HFF-Myc (cell line): ENCODE data around the gene LYRM4.
"Not testable (repeated sequence)": the region's sequence is repeated elsewhere in the genome, so short reads cannot be mapped to it uniquely, and the experiment has no call there.

Source experiments
- DNase-seq: peaks from one replicate; pipeline ENCODE4 v3.0.0-alpha.2; 2011; ENCODE audit warnings: low read depth; ENCODE audit errors: extremely low read depth
- H3K4me3 ChIP-seq: replicated peaks from 2 replicates; pipeline ENCODE4 v1.5.1; 2011; ENCODE audit warnings: low read depth, mild to moderate bottlenecking, control low read depth, low read length
- CTCF ChIP-seq: IDR thresholded peaks from 2 replicates; pipeline ENCODE4 v1.5.1; 2012; ENCODE audit warnings: mild to moderate bottlenecking, low read depth, low read length, control low read depth; ENCODE audit errors: missing control alignments

Gene LYRM4

DNA sequence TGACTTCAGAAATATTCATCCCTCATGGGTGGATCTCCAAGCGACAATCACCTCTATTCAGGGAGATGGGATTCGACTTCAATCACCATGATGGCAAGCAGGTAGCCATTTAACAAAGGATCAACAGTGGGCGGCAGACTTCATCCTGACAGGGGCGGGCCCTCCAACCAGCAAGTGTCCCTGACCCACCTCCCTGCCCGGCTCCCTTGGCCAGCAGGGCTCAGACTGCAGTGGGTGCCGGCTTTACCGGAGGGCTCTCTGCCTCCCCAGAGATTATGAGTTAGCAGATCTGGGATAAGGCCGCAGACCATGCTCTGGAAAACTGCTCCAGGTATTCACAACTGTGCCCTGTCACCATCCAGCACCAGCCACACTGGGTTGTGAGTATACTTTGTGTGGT, 136.2 kb downstream of the LYRM4 start:
- DNase-seq: no peak
- no peak for TF ChIP-seq CTCF
- no peak overlapping the region for H3K4me3 ChIP-seq

GRCh38 chr6:5123296-5124143, 137.2 kb downstream of the LYRM4 start:
- TF ChIP-seq CTCF: no peak
- no peak overlapping the region for H3K4me3 ChIP-seq
- DNase-seq: no peak

DNA sequence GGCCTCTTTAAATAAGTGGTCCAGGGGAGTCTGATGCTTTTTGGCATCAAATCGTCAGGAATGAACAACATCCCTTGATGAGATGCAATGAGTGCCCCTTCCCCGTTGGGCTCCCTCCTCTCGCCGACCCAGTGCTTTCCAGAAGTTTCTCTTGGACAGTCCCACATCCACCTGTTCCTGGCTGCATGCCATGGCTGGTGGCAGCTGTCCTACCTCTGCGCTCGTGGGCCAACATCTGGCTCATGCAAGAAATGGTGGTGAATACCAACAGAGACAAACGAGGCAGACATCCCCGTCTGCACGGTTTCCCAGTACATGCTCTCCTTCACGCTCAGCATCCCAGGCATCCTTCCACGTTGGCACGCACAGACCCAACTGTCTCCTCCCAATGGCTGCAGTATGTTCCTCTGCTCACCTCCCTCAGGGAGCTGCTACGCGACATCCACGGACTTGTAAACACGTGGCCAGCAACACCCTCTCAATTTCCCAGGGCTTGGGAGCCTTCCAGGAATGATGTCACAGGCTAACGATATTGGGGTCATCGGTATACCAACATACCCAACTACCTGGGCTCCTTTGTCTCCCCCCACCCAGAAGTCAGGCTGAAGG, 138.1 kb downstream of the LYRM4 start:
- no peak overlapping the region for H3K4me3 ChIP-seq
- DNase-seq: no peak
- no peak for TF ChIP-seq CTCF

DNA sequence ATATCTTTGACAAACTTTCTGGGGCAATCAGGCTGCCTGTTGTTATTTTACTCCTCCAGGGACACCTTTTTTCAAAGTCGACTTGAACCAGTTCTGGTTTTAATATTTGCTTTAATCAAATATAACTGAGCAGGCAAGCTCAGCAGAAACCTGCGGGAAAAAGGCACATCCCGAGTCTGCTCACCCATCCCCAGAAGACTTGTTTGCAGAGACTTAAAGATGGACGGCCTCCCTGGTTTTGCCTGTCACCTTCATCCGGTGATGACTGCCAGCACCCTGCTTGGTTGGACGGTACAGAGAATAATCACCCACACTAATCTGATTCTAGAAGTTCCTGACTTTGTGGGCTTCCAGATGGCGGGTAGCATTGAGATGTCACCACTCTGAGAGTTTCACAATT, 138.8 kb downstream of the LYRM4 start:
- no peak for TF ChIP-seq CTCF
- no peak for DNase-seq

GRCh38 chr6:5121479-5121878, 139.3 kb downstream of the LYRM4 start:
- DNase-seq: no peak
- TF ChIP-seq CTCF: no peak

More for the DNA sequence above, 138.8 kb downstream of the LYRM4 start:
- H3K4me3 ChIP-seq: no peak overlapping the region

DNA sequence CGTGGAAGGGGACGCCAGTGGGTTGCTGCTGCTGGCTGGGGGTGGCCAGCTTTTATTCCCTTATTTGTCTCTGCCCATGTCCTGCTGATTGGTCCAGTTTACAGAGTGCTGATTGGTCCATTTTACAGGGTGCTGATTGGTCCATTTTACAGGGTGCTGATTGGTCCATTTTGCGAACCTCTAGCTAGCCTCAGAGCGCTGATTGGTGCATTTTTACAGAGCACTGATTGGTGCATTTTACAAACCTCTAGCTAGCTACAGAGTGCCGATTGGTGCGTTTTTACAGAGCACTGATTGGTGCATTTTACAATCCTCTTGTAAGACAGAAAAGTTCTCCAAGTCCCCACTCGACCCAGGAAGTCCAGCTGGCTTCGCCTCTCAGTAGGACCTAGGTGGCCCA, 140.2 kb downstream of the LYRM4 start:
- not testable (repeated sequence) for H3K4me3 ChIP-seq, DNase-seq

More at GRCh38 chr6:5121479-5121878, 139.3 kb downstream of the LYRM4 start:
- H3K4me3 ChIP-seq: no peak overlapping the region

DNA sequence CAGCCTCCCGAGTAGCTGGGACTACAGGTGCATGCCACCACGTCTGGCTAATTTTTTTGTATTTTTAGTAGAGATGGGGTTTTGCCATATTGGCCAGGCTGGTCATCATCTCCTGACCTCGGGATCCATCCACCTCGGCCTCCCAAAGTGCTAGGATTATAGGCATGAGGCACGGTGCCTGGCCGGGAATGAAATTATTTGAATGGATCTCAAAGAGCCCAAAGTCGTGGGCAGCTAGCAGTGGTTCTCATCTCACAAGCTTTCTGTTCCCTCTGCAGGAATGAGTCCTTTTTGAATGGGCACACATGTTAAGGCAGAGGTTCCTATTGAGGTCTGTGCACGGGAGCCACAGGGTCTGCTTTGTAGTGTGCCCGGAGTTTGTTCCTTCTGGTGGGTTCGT, 140.7 kb downstream of the LYRM4 start:
- no peak overlapping the region for H3K4me3 ChIP-seq
- no peak for TF ChIP-seq CTCF
- DNase-seq: no peak
